ES-I3 (cell line): ENCODE results near the gene PDE6B.
"Not testable (repeated sequence)": the region's sequence is repeated elsewhere in the genome, so short reads cannot be mapped to it uniquely, and the experiment has no call there.

Experiments
- H3K36me3 ChIP-seq: 2 replicates; pipeline ENCODE4 v1.6.1; 2013; ENCODE audit warnings: mild to moderate bottlenecking, low read length, control low read depth, moderate library complexity; ENCODE audit not compliant: insufficient read depth
- H3K4me1 ChIP-seq: 2 replicates; pipeline ENCODE4 v1.6.1; 2013; ENCODE audit warnings: mild to moderate bottlenecking, control low read depth, low read length; ENCODE audit not compliant: insufficient read depth
- H3K9ac ChIP-seq: 2 replicates; pipeline ENCODE4 v1.6.1; 2013; ENCODE audit warnings: low read depth, mild to moderate bottlenecking, low read length, moderate library complexity
- H3K9me3 ChIP-seq: 2 replicates; pipeline ENCODE4 v1.6.1; 2013; ENCODE audit warnings: mild to moderate bottlenecking, low read length, moderate library complexity; ENCODE audit not compliant: control insufficient read depth, insufficient read depth

The PDE6B gene

DNA sequence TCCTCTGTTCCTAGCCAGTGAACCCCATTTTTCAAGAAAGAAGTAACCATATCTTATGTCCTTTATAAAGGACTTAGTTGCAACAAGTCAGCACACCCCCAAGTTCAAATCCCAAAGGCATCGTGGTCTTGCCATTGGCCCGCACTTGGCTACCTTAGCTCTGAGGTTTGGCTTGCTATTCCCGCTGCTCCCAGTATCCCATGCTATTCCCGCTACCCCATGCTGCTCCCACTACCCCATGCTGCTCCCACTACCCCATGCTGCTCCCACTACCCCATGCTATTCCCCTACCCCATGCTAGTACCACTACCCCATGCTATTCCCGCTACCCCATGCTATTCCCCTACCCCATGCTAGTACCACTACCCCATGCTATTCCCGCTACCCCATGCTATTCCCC lies 42.8 kb downstream of the PDE6B start:
- H3K9me3 ChIP-seq, H3K9ac ChIP-seq, H3K36me3 ChIP-seq, H3K4me1 ChIP-seq: not testable (repeated sequence)

DNA sequence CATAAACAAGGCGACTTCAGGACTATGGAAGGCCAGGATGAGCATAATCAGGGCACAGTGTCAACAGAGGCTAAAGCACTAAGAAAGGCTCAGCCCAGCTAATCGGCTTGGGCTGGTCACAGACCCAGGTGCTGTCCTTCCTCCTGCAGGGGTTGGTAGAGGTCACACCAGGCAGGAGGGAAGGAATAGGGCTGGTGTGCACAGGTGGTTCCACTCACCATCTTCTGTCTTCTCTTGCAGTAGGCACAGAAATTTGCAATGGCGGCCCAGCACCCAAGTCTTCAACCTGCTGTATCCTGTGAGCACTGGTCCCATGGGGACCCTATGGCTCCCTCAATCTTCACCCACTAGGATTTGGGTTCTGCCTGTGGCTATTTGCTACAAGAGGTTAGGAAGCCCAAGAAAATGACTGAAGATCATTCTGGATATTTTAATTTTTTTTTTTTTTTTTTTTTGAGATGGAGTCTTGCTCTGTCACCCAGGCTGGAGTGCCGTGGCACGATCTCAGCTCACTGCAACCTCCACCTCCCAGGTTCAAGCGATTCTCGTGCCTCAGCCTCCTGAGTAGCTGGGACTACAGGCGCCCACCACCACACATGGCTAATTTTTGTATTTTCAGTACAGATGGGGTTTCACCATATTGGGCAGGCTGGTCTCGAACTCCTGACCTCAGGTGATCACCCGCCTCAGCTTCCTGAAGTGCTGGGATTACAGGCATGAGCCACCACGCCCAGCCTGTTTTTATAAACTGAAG lies 44.6 kb downstream of the PDE6B start:
- not testable (repeated sequence) for H3K9me3 ChIP-seq, H3K36me3 ChIP-seq, H3K9ac ChIP-seq, H3K4me1 ChIP-seq

DNA sequence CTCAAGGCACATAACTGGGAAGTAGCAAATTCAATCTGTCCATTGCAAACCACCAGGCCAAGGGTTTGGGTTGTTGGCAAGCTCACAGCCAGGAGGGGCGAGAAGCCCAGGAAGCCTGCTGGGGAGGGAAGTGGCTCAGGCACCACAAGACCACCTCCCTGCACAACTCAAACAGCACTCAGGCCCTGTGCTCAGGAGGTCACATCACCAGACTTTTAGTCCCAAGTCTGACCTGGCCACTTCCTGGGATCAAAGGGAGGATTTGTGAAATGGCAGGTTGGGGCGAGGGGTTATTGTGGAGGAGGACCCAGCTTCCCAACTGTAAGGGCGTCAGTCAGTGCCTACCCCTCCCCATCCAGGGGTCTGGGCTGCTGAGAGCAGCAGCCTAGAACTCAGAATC lies 46.4 kb downstream of the PDE6B start:
- Histone ChIP-seq H3K4me1 (no peaks in the 10 kb centered on the region; the same call in 1 of the 2 replicates), H3K9me3 (no peaks in the 10 kb centered on the region), H3K36me3 (no peaks in the 10 kb centered on the region; the same call in 1 of the 2 replicates), H3K9ac (no peak overlapping the region)

DNA sequence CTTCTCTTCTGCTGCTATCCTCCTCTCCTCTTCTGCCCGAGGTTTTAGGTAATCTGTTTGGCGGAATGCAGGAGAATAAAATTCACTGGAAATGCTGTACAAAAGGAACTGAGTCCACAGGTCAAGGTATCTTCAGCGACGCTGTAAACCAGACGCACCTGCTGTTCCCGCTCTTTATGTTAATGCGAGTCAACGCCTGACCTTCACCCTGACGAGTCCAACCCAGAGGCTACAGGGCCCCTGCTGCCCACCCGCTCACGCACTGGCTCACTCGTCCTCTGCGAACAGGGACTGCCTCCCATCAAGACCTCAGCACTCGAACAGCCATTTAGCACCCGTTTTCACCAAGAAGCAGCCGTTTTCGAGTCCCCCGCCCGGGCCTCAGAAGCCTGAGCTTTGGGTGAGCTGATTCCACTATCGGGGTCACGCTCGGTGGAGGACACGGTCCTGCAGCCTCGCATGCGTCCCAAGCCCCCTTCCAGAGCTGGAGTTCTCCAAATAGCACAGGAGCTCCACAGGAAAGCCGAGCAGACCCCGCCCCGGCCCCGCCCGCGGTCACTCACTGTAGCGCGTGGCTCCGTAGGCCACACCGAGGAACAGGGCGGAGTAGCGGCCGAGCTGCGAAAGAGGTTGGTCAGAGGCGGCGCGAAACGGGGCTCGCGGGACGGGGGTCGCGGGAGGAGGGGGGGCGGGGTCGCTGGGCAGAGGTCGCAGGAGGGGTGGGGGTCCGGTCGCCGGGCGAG lies 48.1 kb downstream of the PDE6B start:
- Histone ChIP-seq H3K4me1 (no peaks in the 10 kb centered on the region; the same call in 1 of the 2 replicates), H3K9ac (peak overlapping the region; percentile 61), H3K9me3 (no peaks in the 10 kb centered on the region), H3K36me3 (no peaks in the 10 kb centered on the region; the same call in 1 of the 2 replicates)

DNA sequence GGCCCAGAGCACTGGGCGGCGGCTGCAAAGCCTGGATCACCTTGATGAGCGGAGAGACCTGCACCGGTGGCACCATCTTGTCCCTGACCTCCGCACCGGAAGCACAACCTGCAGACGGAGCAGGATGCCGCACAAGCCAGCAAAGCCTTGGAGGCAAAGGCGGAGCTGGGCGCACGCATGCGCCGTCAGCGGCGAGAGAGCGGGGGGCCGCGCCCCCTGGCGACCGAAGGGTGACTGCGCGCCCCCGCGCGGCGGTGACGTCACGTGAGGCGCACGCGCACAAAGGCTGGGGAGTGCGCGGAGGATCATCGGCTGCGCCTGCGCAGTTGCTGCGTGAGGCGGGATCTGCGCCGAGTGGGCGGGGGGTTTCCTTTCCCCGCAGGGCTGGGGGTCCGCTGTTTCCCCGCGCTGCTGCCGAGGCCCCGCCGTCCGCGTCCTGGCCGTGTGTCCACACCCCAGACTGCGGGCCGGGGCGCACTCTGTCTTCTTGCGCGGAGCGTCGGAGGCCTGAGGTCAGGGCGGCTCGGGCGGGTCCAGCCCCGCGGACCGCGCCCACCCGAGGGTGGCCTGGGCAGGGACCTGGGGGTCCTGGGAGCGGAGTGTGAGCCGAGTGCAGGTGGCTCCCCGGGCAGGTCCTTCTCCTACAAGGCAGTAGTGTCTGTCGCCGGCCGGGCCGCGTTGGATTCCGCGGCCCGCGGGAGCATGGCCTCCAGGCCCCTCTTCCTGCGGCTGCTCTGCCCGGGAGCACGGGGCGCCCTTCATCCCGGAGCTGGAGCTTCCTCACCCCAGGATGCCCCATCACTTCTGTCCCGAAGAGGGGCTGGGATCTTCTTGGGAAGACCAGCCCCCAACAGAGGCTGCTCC lies 49.0 kb downstream of the PDE6B start, which contains the start of the genes ATP5ME and MYL5:
Gene ATP5ME, minus strand, starts transcription at position 105 of the 864 bp plus-strand sequence. Its CDS starts 29 bp downstream, at position 76.
Gene MYL5, plus strand, starts transcription at position 371 of the 864 bp plus-strand sequence. CDS start 3,485 bp downstream, outside the sequence.
- no peaks in the 10 kb centered on the region; the same call in 1 of the 2 replicates for H3K4me1 ChIP-seq
- H3K9ac ChIP-seq, result peak within 1 kb of the TSS; percentile 96
- no peaks in the 10 kb centered on the region; the same call in 1 of the 2 replicates for H3K36me3 ChIP-seq
- H3K9me3 ChIP-seq, result no peaks in the 10 kb centered on the region

DNA sequence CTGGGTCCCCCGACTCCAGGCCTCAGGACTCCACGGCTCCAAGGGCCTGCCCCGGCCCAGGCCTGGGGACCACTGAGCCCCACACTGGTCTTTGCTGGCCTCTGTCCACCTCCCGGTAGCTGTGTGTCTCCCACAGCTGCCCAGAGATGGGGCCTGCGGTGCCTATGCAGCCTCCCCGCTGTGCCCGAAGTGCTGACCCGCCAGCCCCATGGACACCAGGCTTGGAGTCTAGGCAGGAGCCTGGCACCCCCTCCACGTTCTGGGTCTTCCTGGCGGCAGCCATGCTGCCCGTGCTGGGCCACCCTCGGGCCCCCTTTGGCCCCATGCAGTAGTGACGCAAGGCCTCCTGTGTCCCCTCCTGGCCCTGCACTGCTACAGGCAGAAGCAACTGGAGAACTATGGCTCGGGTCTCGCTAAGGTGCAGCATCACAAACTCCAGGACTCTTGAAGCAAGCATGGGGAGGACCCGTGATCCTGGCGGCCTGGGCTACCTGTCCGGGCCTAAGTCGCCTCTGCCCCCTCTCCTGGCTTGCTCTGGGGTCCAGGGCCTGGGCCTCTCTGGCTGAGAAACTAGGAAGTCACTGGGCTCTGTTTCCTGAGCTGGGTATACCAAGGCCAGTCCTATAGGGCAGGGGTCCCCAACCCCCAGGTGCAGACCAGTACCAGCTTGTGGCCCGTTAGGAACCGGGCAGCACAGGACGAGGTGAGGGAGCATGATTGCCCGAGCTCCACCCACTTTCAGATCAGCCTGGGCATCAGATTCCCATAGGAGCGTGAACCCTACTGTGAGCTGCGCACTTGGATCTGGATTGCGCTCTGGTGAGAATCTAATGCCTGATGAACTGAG lies 49.9 kb downstream of the PDE6B start:
- no peaks in the 10 kb centered on the region for H3K9me3 ChIP-seq
- no peaks in the 10 kb centered on the region; the same call in 1 of the 2 replicates for H3K4me1 ChIP-seq
- H3K9ac ChIP-seq, result peak overlapping the region; percentile 96
- H3K36me3 ChIP-seq, result no peaks in the 10 kb centered on the region; the same call in 1 of the 2 replicates

DNA sequence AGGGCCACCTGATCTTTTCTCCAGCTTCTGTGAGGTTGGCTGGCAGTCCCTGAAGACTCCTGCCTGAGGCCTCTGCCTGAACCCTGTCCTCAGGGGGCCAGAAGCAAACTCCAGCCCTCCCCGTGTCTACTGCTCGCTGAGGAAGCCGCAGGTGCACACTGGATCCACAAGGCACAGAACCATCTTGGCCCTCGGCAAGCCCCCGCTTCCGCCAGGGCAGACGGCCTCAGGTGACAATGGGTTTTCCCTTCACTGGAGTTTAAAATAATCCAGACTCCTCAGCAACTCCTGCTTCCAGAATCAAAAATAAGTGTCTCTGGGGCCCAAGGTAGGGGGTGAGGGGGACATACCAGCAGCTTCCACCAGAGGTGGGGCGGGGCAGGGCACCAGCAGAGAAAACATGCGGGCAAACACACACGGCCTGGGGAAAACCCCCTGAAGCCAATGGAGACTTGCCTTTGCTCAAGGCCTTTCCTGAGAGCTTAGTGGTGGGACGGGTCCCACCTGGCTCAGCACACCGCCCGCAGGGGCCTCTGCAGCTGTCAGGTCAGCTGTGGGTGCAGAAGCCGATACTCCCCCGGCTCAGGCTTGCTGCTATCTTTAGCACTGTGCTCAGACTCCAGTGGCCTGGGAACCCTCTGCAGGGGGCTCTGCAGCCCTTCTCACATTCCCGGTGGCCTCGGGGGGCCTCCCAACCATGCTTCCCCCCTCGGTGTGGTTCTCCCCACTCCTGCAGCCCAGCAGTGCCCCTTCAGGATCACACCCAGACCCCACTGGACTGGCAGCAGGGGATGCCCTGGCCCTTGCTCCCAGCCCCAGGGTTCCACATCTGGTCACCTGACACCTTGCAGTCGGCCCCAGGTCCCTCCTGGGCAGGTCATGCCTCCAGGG lies 50.9 kb downstream of the PDE6B start:
- Histone ChIP-seq H3K36me3 (no peaks in the 10 kb centered on the region; the same call in 1 of the 2 replicates), H3K4me1 (no peaks in the 10 kb centered on the region; the same call in 1 of the 2 replicates), H3K9ac (no peak overlapping the region), H3K9me3 (no peaks in the 10 kb centered on the region)

DNA sequence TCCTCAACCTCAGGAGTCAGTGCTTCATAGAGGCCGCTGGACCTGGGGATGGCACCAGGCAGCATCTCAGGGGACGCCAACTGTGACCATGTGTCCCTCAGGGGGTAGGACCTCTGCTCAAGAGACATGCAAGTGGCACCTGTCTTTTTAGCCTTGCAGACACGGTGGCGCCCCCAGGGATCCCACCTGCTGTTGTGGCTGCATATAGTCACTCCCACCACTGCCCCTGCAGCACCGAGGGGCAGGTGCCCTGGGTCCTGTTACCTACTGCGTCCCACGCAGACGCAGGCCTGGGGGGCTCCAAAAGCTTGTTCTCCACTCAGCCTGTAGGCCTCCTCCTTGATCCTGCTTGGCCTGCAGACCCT lies 51.5 kb downstream of the PDE6B start:
- no peaks in the 10 kb centered on the region; the same call in 1 of the 2 replicates for H3K4me1 ChIP-seq
- no peak overlapping the region for H3K9ac ChIP-seq
- H3K36me3 ChIP-seq, result no peaks in the 10 kb centered on the region; the same call in 1 of the 2 replicates

DNA sequence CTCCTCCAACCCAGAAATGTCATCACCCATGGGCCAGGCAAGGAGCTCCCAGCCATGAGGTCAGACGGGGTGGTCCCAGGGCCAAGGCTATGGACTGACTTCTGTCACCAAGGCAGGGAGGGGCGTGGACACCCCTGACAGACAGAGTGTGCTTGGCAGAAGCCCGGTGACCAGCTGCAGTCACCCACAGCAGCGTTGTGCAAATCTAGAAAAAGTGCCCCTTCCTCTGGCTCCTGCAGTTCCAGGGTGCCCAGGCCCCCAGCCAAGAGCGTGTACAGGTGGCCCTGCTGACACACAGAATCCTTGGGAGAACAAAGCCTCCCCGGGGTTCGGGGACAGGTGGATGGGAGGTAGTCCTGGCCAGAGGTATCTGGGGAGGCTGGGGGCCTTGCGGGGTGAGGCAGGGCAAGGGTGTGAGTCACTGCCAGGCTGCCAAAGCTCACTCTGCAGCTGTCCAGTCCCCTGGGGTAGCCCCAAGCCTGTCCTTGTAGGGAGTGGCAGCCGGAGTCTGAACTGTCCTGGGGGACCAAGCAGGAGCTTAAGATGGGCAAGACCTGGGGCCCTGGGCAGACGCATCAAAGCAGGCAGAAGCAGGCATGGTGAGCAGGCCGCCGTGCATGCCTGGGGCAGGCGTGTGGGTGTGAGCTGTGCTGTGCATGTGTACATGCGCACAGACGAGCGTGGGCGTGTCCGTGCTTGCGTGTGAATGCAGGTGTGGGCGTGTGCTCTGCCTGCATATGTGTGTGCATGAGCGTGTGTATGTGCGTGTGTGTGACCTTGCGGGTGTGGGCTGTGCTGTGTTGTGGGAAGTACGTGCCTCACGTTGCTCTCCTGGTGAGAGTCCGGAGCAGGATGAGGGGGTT lies 52.3 kb downstream of the PDE6B start:
- Histone ChIP-seq H3K4me1 (no peaks in the 10 kb centered on the region; the same call in 1 of the 2 replicates), H3K9me3 (no peaks in the 10 kb centered on the region), H3K36me3 (no peaks in the 10 kb centered on the region; the same call in 1 of the 2 replicates), H3K9ac (no peak overlapping the region)

More for the DNA sequence above, 51.5 kb downstream of the PDE6B start:
- H3K9me3 ChIP-seq, result no peaks in the 10 kb centered on the region

DNA sequence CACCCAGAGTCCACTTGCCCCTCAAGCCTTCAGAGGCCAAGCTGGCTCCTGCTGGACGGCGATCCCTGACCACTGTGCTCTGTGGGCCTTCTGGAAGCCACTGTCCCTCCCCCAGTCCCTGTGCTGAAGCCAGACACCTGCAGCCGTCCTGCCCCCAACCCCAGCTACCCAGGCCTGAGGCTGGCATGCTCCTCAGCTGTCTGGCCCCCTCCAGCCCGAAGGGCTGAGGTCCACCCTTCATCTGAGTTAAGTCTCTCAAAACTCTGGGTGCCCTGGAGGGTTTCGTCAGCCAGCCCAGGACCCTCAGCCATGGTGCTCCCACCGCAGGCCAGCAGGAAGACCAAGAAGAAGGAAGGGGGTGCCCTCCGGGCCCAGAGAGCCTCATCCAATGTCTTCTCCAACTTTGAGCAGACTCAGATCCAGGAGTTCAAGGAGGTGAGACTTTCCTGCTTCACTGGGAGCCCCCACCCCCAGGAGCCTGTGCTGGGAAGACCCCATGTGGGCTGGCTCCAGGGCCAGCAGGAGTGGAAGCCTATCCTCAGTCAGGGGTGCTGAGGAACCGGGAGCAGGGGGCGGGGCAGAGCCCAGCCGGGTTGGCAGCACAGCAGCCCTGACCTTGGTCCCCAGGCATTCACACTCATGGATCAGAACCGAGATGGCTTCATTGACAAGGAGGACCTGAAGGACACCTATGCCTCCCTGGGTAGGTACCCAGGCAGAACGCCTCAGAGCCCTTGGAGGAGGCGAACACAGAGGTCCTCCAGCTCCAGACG lies 53.1 kb downstream of the PDE6B start:
- H3K9ac ChIP-seq, result no peak overlapping the region
- H3K9me3 ChIP-seq, result no peaks in the 10 kb centered on the region
- H3K4me1 ChIP-seq, result peaks cover under 1% of the 10 kb centered on the region; the same call in 1 of the 2 replicates

DNA sequence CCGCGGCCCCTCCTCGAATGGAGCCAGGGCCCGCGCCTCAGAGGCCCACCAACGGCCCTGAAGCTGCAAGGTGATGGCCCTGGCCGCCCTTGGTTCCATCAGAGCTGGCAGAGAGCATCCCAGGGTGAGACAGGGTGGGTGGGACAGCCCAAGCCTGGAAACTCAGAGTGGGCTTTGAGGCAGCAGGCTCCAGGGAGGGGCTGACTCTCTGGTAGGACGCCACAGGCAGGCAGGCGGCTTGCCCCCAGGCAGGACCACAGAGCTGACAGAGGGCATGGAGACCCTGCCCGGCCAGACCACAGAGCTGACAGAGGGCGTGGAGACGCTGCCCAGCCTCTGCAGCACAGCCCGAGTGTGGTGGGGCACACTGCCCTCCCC lies 53.7 kb downstream of the PDE6B start:
- Histone ChIP-seq H3K9me3 (no peaks in the 10 kb centered on the region), H3K36me3 (no peaks in the 10 kb centered on the region), H3K4me1 (peaks cover 5% of the 10 kb centered on the region; the same call in 1 of the 2 replicates), H3K9ac (no peak overlapping the region)

More for the DNA sequence above, 53.1 kb downstream of the PDE6B start:
- H3K36me3 ChIP-seq, result no peaks in the 10 kb centered on the region
